HG02588 (cell line): Measurements from ENCODE around the gene SYCE1L.
"Not testable (repeated sequence)": the region's sequence is repeated elsewhere in the genome, so short reads cannot be mapped to it uniquely, and the experiment has no call there.

Experiments
- ATAC-seq: cut with Tn5 transposase; IDR thresholded peaks from one replicate; pipeline ENCODE4 v1.9.1; 2021; ENCODE audit warnings: mild to moderate bottlenecking, moderate library complexity; ENCODE audit not compliant: unreplicated experiment

The SYCE1L gene

DNA sequence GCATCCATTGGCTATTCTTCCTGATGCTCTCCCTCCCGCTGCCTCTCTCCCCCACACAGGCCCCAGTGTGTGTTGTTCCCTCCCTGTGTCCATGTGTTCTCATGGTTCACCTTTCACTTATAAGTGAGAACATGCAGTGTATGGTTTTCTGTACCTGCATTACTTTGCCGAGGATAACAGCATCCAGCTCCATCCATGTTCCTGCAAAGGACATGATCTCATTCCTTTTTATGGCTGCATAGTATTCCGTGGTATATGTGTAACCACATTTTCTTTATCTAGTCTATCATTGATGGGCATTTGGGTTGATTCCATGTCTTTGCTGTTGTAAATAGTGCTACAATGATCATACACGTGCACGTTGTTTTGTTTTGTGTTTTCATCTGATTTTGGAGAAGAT is 43.3 kb downstream of the SYCE1L start:
- ATAC-seq: not testable (repeated sequence)

DNA sequence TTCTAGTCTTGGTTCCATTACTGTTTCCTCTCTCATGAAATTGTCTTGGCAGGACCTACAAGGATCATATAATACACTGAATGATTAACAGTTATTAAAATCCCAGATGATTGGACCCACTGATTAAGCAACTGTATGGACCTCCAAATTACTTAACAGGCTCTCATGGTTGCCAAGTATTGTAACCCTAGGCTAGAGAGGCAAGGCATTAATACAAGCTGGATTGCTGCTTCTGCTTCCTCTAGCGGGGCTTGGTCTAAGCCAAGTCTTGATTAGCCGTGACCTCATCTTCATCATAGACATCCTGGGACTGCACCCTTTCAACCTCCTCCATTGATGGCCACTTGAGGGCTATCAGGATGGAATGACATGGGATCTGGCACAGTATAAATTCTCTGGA is 46.9 kb downstream of the SYCE1L start:
- ATAC-seq: no peak

DNA sequence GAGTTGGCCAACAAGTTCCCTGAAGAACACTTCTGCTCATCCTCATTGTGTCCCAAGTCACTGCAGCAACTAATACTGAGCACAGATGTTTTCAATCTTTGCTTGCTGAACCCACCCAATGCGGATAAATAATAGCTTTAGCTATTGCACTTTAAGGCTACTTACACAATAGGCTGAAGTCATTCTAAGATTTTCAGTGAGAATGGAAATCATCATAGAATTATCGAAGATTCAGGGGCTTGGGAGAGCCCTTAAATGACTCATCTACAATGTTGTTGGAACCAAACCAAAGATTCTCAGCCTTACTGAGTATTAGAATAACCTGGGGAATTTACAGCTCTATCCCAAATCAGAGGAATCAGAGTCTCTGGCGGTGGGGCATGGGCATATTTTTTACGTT is 51.2 kb downstream of the SYCE1L start:
- ATAC-seq: no peak
